ENCODE results near the gene FCRLA.
"Not testable (repeated sequence)": the region's sequence is repeated elsewhere in the genome, so short reads cannot be mapped to it uniquely, and the experiment has no call there.

The FCRLA gene, protein sequence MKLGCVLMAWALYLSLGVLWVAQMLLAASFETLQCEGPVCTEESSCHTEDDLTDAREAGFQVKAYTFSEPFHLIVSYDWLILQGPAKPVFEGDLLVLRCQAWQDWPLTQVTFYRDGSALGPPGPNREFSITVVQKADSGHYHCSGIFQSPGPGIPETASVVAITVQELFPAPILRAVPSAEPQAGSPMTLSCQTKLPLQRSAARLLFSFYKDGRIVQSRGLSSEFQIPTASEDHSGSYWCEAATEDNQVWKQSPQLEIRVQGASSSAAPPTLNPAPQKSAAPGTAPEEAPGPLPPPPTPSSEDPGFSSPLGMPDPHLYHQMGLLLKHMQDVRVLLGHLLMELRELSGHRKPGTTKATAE

DNA sequence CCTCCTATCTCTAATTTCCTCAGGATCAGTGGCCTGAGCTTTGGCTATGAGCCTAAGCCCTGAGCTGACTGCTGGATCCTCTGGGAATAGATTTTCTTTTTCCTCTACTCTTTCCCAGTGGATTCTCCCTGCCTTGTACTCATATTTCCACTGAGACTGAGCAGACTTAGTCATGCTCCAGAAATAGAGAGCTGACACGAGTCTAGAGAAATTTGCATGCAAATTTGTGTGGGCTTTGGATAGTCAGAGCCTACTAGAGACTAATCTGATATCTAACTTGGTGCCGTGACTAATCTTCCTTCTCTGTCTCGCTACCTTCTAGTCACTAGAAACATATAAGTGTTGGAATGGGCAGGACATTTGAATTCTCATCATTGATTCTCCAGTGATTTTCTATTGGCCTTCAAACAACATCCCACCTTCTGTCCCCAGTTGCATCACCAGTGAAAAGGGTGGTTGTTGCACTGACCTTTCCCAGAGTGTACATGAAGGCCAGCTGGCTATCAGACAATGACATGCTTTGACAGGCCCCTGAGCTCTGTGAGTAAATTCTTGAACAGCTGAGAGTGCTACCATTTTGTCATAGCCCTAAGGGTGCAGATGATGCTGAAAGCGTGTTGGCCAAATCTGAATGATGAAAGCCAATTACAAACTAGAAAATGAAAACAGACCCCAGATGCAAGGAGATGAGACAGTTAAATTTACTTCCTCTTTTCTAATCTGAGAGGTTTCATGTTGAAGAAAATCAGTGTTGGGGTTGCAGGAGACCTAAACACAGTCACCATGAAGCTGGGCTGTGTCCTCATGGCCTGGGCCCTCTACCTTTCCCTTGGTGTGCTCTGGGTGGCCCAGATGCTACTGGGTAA, at the start of gene FCRLA:
FCRLA (plus strand) TSS at position 748 of the 866 bp plus-strand sequence; CDS start at position 784, 36 bp downstream.
- Histone ChIP-seq H3K36me3 (ENCODE audit: control insufficient read depth, insufficient read depth, low read length) (no peaks in the 10 kb centered on the region), H3K4me1 (ENCODE audit: control insufficient read depth, insufficient read depth, low read length) (no peaks in the 10 kb centered on the region), H3K4me3 (ENCODE audit: low read depth, low read length) (no peak within 1 kb of the TSS), H3K27me3 (ENCODE audit: control insufficient read depth, insufficient read depth, low read length) (0 out of 2 replicates have a peak, but pooled peaks cover 2% of the 10 kb centered on the region), H3K9me3 (ENCODE audit: control insufficient read depth, insufficient read depth, low read depth, low read length) (no peaks in the 10 kb centered on the region), H3K27ac (ENCODE audit: low read depth, low read length) (no peak within 1 kb of the TSS), H3K9ac (ENCODE audit: low read length) (no peak within 1 kb of the TSS)

DNA sequence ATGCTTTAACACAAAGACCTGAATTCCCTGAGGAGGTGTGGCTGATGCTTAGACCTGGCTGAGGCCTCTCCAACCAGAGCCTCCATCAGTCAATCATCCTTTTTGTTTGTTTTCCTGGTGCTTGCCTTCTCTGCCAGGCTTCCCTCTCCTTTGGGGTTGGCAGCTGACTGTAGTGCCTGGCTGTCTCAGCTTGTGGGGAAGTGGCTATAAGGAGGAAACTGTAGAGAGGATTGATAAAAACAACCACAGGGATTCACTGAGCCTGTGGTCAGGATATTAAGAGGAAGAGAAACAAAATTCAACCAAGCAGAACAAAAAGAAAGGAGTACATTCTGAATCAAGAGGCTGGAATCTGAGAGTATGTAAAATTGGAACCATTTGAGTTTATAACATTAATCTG, 48.5 kb upstream of the FCRLA start:
- H3K27ac ChIP-seq (ENCODE audit: low read depth, low read length); H3K9me3 ChIP-seq (ENCODE audit: control insufficient read depth, insufficient read depth, low read depth, low read length); H3K27me3 ChIP-seq (ENCODE audit: control insufficient read depth, insufficient read depth, low read length); H3K9ac ChIP-seq (ENCODE audit: low read length); H3K4me3 ChIP-seq (ENCODE audit: low read depth, low read length); H3K4me1 ChIP-seq (ENCODE audit: control insufficient read depth, insufficient read depth, low read length); H3K36me3 ChIP-seq (ENCODE audit: control insufficient read depth, insufficient read depth, low read length): not testable (repeated sequence)

DNA sequence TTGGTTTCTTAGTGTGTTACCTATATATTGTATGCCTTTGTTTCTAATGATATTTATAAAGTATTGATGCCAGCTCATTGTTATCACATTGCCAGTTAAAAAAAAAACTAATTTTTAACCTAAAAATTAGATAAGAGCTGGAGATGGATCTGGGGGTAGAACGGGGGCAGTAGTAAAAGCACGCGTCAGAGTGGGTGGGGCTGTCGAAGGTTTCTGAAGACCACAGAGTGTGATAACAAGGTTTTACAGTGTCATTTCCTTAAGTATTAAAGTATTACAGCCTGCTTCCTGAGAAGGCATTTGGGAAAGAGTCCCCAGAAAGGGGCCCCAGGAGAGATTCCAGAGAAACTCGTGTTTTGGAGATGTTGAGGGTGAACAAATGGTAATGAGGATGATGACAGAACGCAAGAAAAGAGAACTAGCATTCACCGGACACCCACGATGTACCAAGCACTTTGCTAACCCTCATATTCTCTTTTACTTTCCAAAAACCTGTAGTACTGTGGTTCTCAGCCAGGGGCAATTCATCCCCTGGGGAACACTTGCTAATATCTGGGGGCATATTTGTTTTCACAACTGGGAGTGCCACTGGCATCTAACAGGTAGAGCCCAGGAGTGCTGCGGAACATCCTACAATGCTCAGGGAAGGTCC, 45.2 kb upstream of the FCRLA start:
- H3K36me3 ChIP-seq (ENCODE audit: control insufficient read depth, insufficient read depth, low read length); H3K4me3 ChIP-seq (ENCODE audit: low read depth, low read length); H3K9me3 ChIP-seq (ENCODE audit: control insufficient read depth, insufficient read depth, low read depth, low read length); H3K27ac ChIP-seq (ENCODE audit: low read depth, low read length); H3K4me1 ChIP-seq (ENCODE audit: control insufficient read depth, insufficient read depth, low read length); H3K9ac ChIP-seq (ENCODE audit: low read length); H3K27me3 ChIP-seq (ENCODE audit: control insufficient read depth, insufficient read depth, low read length): not testable (repeated sequence)

DNA sequence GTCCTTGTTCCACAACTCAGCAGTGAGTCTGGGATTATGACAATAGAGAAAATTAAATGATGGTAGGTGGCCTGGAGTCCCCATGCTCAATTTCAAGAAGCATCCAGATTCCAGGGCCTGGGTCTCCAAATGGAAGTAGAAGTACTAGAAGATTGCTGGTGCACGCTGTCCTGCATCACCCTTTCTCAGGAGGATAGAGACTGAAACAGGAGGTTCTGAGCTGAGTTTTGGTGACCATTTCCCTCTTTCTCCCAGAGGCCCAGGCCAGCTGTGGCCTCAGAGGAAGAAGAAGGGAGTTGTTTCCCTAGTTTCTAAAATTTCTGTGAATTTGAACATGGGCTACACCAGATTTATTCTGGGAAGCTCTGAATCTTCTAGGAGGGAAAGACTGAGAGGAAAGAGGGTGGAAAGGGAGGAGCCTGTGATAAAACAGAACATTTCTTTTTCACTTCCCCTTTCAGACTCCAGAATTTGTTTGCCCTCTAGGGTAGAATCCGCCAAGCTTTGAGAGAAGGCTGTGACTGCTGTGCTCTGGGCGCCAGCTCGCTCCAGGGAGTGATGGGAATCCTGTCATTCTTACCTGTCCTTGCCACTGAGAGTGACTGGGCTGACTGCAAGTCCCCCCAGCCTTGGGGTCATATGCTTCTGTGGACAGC, 44.2 kb upstream of the FCRLA start, which contains the start of gene FCGR2B:
FCGR2B (plus strand) TSS at position 460 of the 656 bp plus-strand sequence; CDS start at position 559, 99 bp downstream.
- not testable (repeated sequence) for H3K27ac ChIP-seq (ENCODE audit: low read depth, low read length); H3K9ac ChIP-seq (ENCODE audit: low read length); H3K27me3 ChIP-seq (ENCODE audit: control insufficient read depth, insufficient read depth, low read length); H3K9me3 ChIP-seq (ENCODE audit: control insufficient read depth, insufficient read depth, low read depth, low read length); H3K36me3 ChIP-seq (ENCODE audit: control insufficient read depth, insufficient read depth, low read length); H3K4me1 ChIP-seq (ENCODE audit: control insufficient read depth, insufficient read depth, low read length); H3K4me3 ChIP-seq (ENCODE audit: low read depth, low read length)

DNA sequence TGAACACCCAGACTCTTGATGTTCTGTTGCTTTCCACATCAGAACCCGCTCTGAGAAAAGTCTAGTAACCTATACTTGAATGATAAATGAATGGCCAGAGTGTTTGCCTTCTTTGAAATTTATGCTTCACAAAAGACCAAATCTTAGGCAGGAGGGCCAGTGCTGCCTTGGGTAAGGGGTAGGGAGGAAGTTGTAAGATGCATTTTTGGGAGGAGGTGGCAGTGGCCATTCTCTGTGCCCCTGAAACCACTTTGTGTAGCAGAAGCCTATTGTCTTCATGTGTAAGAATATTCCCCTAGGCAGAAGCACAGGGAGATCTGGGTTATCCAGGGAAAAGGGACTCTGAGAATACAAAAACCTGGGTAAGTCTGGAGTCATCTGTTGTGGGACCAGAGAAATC, 43.5 kb upstream of the FCRLA start:
- H3K4me3 ChIP-seq (ENCODE audit: low read depth, low read length); H3K27me3 ChIP-seq (ENCODE audit: control insufficient read depth, insufficient read depth, low read length); H3K4me1 ChIP-seq (ENCODE audit: control insufficient read depth, insufficient read depth, low read length); H3K27ac ChIP-seq (ENCODE audit: low read depth, low read length); H3K9me3 ChIP-seq (ENCODE audit: control insufficient read depth, insufficient read depth, low read depth, low read length); H3K9ac ChIP-seq (ENCODE audit: low read length); H3K36me3 ChIP-seq (ENCODE audit: control insufficient read depth, insufficient read depth, low read length): not testable (repeated sequence)

DNA sequence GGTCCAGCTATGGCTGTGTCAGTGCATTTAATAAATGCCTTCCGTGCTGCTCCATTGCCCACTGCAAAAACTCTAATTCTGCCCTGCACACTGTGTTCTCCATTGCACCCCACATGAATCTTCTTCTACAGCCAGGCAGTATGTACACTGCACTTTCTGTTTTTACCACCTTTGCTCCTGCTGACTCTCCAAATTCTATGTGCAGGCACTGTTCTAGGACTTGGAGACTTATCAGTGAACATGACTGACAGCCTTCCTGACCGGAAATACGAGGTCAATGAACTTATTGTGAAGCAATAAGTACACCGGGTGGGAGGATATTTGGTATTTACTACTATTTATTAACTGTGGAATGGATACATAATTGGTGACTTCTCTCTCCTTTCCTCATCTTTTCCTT, 42.3 kb upstream of the FCRLA start:
- H3K9me3 ChIP-seq (ENCODE audit: control insufficient read depth, insufficient read depth, low read depth, low read length); H3K36me3 ChIP-seq (ENCODE audit: control insufficient read depth, insufficient read depth, low read length); H3K4me1 ChIP-seq (ENCODE audit: control insufficient read depth, insufficient read depth, low read length); H3K27me3 ChIP-seq (ENCODE audit: control insufficient read depth, insufficient read depth, low read length); H3K4me3 ChIP-seq (ENCODE audit: low read depth, low read length); H3K9ac ChIP-seq (ENCODE audit: low read length); H3K27ac ChIP-seq (ENCODE audit: low read depth, low read length): not testable (repeated sequence)

DNA sequence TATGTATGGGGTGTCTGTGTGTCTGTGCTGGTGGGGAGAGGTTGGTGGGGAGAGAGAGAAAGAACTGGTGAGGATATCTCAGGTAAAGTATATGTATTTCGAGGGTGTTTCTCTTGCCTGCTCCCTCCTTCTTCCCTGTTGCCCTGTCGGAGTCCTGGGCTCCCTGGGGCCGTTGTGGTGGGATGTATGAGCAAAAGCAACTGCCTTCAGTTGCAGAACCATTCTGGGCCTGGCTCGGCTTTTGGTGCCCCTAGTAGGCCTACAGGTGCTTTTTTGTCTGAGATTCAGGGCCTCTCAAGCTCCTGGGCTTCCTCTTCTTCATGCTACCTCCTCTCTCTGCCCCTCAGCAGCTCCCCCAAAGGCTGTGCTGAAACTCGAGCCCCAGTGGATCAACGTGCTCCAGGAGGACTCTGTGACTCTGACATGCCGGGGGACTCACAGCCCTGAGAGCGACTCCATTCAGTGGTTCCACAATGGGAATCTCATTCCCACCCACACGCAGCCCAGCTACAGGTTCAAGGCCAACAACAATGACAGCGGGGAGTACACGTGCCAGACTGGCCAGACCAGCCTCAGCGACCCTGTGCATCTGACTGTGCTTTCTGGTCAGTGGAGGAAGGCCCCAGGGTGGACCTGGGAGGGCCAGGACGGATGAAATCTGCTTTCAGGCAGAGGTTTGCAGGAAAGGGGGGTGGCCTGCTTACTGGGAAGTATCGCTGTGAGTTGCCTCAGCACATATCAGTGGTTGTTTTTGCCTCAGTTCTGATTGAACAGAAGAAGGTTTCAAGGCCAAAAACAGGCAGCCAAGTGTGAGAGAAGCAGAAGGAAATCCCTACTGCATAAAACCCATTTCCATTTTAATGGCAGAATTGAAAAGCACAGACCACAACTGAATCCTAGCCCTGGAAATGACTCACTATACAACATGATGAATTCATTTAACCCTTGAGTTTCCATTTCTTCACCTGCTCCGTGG, 35.7 kb upstream of the FCRLA start:
- not testable (repeated sequence) for H3K9ac ChIP-seq (ENCODE audit: low read length); H3K27ac ChIP-seq (ENCODE audit: low read depth, low read length); H3K4me1 ChIP-seq (ENCODE audit: control insufficient read depth, insufficient read depth, low read length); H3K4me3 ChIP-seq (ENCODE audit: low read depth, low read length); H3K27me3 ChIP-seq (ENCODE audit: control insufficient read depth, insufficient read depth, low read length); H3K36me3 ChIP-seq (ENCODE audit: control insufficient read depth, insufficient read depth, low read length); H3K9me3 ChIP-seq (ENCODE audit: control insufficient read depth, insufficient read depth, low read depth, low read length)

DNA sequence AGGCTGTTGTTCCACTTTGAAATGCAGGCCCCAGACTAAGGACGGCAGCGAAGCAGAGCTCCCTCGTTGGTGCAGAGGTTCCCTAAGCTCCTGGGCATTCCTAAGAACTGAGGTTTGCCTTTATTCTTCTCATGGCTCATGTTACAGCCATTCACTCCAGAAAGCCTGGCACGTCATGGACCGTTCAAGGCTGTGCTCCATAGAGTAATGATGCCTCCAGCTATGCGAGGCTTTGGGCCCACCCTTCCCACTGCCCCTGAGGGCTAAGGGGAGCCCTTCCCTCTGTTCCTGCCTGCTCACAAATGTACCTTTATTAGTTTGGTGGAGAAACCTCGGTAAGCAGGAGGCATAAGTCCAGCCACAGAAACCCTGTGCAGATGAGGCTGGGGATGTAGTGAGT, 33.6 kb upstream of the FCRLA start:
- not testable (repeated sequence) for H3K27me3 ChIP-seq (ENCODE audit: control insufficient read depth, insufficient read depth, low read length); H3K4me3 ChIP-seq (ENCODE audit: low read depth, low read length); H3K27ac ChIP-seq (ENCODE audit: low read depth, low read length); H3K9me3 ChIP-seq (ENCODE audit: control insufficient read depth, insufficient read depth, low read depth, low read length); H3K4me1 ChIP-seq (ENCODE audit: control insufficient read depth, insufficient read depth, low read length); H3K36me3 ChIP-seq (ENCODE audit: control insufficient read depth, insufficient read depth, low read length); H3K9ac ChIP-seq (ENCODE audit: low read length)

DNA sequence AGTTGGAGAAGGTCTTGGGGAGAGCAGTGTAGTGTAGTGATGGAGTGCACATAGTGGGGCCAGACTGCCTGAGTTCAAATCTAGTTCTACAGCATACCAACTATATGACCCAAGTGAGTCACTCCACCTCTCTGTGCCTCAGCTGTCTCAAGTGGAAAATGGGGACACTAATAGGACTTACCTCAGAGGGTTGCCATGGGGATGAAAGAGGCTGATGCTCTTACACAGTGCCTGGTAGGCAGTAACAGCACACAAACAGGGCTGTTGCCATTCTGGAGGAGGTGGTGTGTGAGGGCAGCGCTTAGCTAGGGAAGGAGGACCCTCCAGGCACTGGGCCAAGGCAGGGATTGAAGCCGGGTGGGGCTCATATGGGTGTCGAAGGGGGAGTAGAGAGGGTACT, 32.6 kb upstream of the FCRLA start:
- H3K27ac ChIP-seq (ENCODE audit: low read depth, low read length); H3K27me3 ChIP-seq (ENCODE audit: control insufficient read depth, insufficient read depth, low read length); H3K9ac ChIP-seq (ENCODE audit: low read length); H3K4me3 ChIP-seq (ENCODE audit: low read depth, low read length); H3K9me3 ChIP-seq (ENCODE audit: control insufficient read depth, insufficient read depth, low read depth, low read length); H3K36me3 ChIP-seq (ENCODE audit: control insufficient read depth, insufficient read depth, low read length); H3K4me1 ChIP-seq (ENCODE audit: control insufficient read depth, insufficient read depth, low read length): not testable (repeated sequence)

DNA sequence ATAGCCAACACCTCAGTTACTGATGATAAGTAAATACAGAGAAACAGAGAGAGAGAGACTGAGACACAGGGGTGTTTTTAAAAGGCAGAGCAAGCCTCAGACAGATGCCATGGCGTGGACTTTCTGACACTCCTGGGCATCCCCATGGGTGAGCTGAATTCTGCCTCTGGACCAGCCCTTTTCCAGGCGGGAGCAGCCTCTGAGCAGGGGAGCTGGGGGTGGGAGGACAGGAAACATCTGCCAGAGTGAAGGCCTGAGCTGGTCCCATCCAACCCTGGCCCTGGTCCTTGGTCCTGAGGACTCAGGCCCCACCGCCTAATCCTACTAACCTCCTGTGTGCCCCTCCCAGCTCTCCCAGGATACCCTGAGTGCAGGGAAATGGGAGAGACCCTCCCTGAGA, 32.1 kb upstream of the FCRLA start:
- H3K36me3 ChIP-seq (ENCODE audit: control insufficient read depth, insufficient read depth, low read length); H3K4me1 ChIP-seq (ENCODE audit: control insufficient read depth, insufficient read depth, low read length); H3K9ac ChIP-seq (ENCODE audit: low read length); H3K27ac ChIP-seq (ENCODE audit: low read depth, low read length); H3K9me3 ChIP-seq (ENCODE audit: control insufficient read depth, insufficient read depth, low read depth, low read length); H3K27me3 ChIP-seq (ENCODE audit: control insufficient read depth, insufficient read depth, low read length); H3K4me3 ChIP-seq (ENCODE audit: low read depth, low read length): not testable (repeated sequence)

Measured in HUES6 (cell line).